Skeletal muscle tissue (tissue), 4 donors: ENCODE data around the gene CA5A. TPM values are rescaled to one million over a fixed set of nuclear protein-coding genes. Genes with fewer than 3 reads are reported as not detected.

Experiments
- H3K27ac ChIP-seq: one replicate; pipeline ENCODE4 v1.7.0; 2013; ENCODE audit warnings: mild to moderate bottlenecking, low read depth, low read length, inconsistent platforms
- H3K27me3 ChIP-seq, 3 donors: one replicate each; pipeline ENCODE4 v1.7.0; 2013; ENCODE audit warnings: low read length in 3 of 3; ENCODE audit not compliant: control insufficient read depth in 3 of 3, insufficient read depth in 3 of 3
- H3K36me3 ChIP-seq, 3 donors: one replicate each; pipeline ENCODE4 v1.7.0; 2013; ENCODE audit warnings: low read length in 3 of 3; ENCODE audit not compliant: control insufficient read depth in 3 of 3, insufficient read depth in 3 of 3
- H3K4me1 ChIP-seq, 3 donors: one replicate each; pipeline ENCODE4 v1.7.0; 2013; ENCODE audit warnings: low read length in 3 of 3, mild to moderate bottlenecking in 3 of 3; ENCODE audit not compliant: control insufficient read depth in 3 of 3, insufficient read depth in 3 of 3
- H3K4me3 ChIP-seq, 3 donors: one replicate each; pipeline ENCODE4 v1.7.0; 2013; ENCODE audit warnings: low read length in 3 of 3
- H3K9ac ChIP-seq, 3 donors: one replicate each; pipeline ENCODE4 v1.7.0; 2013; ENCODE audit warnings: low read length in 3 of 3, mild to moderate bottlenecking in 3 of 3, moderate library complexity in 2 of 3, low read depth in 1 of 3
- H3K9me3 ChIP-seq, 3 donors: one replicate each; pipeline ENCODE4 v1.7.0; 2013; ENCODE audit warnings: low read length in 3 of 3; ENCODE audit not compliant: control insufficient read depth in 3 of 3
- total RNA-seq: library from RNA; depleted of rRNA; stranded (reverse); fragments of >200 nt; gene quantifications from one replicate; pipeline ENCODE4 v1.2.3, GENCODE V29; 2014
- donor health status: Osteomylitis.

CA5A gene
- total RNA-seq, 1 donor from 2014 or later, result not detected

DNA sequence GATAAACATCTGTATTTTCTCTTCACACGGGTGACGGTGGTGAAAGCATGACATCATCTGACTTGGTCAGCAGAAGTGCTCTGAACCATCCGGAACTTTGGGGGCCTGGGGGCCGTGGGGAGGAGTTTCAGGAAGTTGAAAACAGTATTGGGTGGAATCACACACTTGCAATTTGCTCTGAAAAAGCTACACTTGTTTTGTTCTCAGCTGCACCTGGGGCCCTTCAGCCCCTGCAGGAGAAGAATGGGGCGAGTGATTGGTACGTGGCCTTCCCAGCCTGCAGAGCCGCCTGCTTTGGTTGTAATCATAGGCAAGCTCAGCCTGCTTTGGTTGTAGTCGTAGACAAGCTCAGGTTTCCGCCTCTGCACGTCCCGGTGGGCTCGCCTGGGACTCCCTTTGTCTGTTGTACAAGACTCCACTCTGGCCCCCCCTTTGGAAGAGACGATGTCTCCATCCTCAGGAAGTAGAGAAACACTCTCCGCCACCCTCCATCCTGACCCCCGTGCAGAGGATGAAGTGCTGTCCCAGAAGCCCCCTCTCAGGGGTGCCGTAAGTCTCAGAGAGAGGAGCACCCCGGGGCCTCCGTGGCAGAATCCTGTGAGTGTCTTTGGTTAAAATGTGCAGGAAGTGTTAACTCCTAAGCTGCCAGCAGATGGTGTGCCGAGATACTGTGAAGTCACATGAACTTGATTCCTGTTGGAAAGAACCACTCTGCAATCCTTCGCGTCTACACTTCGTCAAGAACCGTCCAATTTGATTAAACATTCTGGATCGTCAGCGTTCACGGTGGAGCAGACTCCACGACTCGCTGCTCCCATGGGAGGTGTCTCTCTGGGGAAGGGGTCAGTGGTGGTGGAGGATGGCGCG lies 20.3 kb upstream of the CA5A start:
- H3K4me1 ChIP-seq, result peaks cover 38 to 52% (median 47%) of the 10 kb centered on the region in 3 donors
- H3K27me3 ChIP-seq, result no peaks in the 10 kb centered on the region
- H3K4me3 ChIP-seq, result peak overlapping the region in 2 of 3 donors; percentile 0 to 15
- peak overlapping the region in 2 of 3 donors; percentile 33 to 40 for H3K9ac ChIP-seq
- H3K9me3 ChIP-seq, result no peaks in the 10 kb centered on the region
- peak overlapping the region; percentile 14 for H3K27ac ChIP-seq
- H3K36me3 ChIP-seq, result peaks cover 6 to 7% (median 6%) of the 10 kb centered on the region in 3 donors

DNA sequence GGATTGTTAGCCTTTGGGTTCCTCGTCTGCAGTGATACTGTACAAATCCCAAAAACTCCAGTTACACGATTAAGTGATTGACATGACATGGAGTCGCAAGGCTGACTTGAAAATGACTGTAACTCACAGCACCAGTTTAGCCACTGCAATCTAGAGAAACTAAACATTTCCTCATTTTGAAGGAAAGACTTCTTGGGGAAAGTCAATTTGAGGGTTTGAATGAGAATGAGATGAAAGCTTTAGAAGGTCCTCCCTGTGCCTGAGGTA lies 19.7 kb upstream of the CA5A start:
- no peaks in the 10 kb centered on the region for H3K27me3 ChIP-seq
- peak overlapping the region; percentile 14 for H3K27ac ChIP-seq
- peaks cover 6 to 7% (median 6%) of the 10 kb centered on the region in 3 donors for H3K36me3 ChIP-seq
- H3K4me3 ChIP-seq, result no peak overlapping the region
- peak overlapping the region in 2 of 3 donors; percentile 16 to 47 for H3K9ac ChIP-seq
- H3K9me3 ChIP-seq, result no peaks in the 10 kb centered on the region
- peaks cover 38 to 52% (median 47%) of the 10 kb centered on the region in 3 donors for H3K4me1 ChIP-seq

DNA sequence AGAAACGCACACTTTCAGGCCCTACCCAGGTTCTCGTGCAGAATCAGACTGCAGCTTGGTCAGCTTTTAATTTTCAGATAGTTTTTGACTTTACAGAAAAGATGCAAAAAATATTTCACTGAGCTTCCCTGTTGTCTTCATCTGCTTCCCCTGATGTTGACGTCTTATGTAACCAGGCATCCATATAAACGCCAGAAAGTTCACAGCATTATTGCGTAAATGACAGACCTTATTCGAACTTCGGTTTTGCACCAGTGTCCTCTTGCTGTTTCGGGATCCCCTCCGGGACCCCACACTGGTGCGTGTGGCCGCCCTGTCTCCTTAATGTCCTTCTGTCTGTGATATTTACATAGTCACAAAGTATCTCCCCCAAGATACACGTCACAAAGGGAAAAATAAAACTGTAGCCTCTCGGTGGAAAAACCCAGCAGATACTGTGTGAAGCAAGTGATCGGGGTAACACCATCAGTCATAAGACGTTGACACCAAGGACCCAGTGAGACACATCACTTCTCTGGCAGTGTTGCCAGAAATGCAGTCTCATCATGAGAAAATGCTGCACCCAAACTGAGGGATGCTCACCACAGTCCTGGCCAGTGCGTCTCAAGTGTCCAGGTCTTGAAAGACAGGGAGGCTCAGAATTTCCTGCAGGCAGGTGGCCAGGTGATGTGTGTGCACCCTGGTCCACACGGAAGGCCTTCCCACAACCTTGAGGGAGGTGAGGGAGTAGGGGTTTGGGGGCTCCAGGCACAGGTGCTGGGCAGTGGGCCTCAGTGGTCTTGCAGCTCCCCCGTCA lies 19.2 kb upstream of the CA5A start:
- Histone ChIP-seq H3K4me3 (no peak overlapping the region), H3K27ac (peak overlapping the region; percentile 43), H3K9me3 (no peaks in the 10 kb centered on the region), H3K9ac (peak overlapping the region in 2 of 3 donors; percentile 16 to 47), H3K36me3 (peaks cover 6 to 7% (median 6%) of the 10 kb centered on the region in 3 donors), H3K27me3 (no peaks in the 10 kb centered on the region), H3K4me1 (peaks cover 39 to 52% (median 47%) of the 10 kb centered on the region in 3 donors)

DNA sequence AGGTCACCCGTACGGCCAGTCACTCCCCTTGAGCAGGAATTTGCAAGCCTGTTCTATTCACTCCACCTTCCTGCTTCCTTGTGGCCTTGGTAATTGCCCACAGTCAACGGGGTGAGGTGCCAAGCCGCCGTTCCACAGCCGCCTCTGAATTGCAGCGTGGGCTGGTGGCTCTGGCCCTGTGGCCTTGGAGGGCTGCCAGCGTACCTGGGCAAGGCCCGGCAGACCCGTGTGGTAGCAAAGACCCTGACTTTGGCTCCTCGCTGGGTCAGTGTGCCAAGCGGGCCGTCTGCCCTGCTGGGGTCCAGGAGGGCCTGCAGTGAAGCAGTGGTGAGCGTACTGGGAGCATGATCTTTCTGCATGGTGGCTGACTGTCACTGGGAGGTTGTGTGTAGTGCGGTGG lies 18.5 kb upstream of the CA5A start:
- Histone ChIP-seq H3K4me1 (peaks cover 42 to 48% (median 47%) of the 10 kb centered on the region in 3 donors), H3K4me3 (no peak overlapping the region), H3K9me3 (no peaks in the 10 kb centered on the region), H3K9ac (peak overlapping the region; percentile 17 to 45 (median 30)), H3K27ac (peak overlapping the region; percentile 43), H3K36me3 (peaks cover 6 to 7% (median 6%) of the 10 kb centered on the region in 3 donors), H3K27me3 (no peaks in the 10 kb centered on the region)

DNA sequence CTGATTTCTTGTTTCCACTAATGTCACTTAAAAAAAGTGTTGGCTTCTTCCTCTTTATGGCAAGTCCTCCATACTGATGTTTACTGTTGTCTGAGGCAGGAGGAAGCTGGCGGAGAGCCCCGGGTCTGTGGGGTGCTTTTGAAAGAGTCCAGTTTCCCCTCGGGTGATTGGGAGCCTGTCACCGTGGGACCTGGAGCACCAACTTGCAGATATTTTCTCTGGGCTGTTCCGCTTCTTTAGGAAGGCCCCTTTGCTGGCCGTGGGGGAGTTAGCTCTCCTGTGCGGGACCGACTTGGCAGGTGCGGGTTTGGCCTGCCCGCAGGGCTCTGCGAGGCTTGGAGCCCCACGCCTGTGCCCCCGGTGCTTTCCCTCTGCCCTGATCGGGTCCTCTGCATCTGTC lies 18.0 kb upstream of the CA5A start:
- peaks cover 41 to 47% (median 47%) of the 10 kb centered on the region in 3 donors for H3K4me1 ChIP-seq

DNA sequence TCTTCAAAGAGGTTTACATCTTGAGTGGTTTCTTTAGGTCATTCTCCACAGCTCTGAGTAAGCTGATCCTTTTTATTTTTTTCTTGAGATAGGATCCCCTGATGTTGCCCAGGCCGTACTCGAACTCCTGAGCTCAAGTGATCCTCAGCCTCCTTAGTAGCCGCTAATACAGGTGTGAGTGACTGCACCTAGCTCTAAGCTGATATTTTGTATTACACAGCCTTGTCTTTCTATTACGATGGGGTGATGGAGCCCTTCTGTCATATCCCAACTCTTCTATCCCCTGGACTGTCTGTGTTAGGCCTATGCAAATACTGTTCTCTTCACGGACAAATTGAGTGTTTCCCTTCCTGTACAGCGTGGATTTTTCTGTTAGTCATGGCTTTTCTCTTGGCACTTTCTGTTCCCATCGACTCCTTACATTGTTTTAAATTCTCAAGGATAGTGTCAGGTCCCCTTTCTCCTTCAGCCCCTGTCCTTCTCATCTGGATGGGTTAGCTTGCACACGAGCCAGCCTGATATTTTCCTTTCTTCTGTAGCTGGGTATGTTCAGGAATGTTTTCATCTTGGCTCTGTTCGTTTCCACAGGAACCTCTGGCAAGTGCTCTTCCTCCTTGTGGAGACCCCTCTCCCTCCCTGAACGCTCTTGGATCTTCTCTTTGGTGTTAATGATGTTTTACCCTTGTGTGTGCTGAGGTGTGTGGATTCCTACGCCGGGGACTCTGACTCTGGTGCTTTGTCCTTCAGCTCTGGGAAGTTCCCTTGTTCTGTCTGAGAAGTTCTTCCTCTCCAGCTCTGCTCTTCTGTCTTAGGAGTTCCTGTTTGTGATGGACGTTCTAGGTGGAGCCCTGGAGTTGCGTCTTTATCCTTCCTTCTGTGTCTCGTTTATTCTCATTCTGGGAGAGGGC lies 17.2 kb upstream of the CA5A start:
- H3K9ac ChIP-seq, result peak overlapping the region in 2 of 3 donors; percentile 36 to 62
- peaks cover 39 to 47% (median 41%) of the 10 kb centered on the region in 3 donors for H3K4me1 ChIP-seq

More for the DNA sequence above, 18.0 kb upstream of the CA5A start:
- no peaks in the 10 kb centered on the region for H3K27me3 ChIP-seq
- H3K4me3 ChIP-seq, result no peak overlapping the region
- peak overlapping the region; percentile 43 for H3K27ac ChIP-seq
- peak overlapping the region; percentile 17 to 45 (median 30) for H3K9ac ChIP-seq
- H3K36me3 ChIP-seq, result peaks cover 6 to 7% (median 6%) of the 10 kb centered on the region in 3 donors
- H3K9me3 ChIP-seq, result no peaks in the 10 kb centered on the region

DNA sequence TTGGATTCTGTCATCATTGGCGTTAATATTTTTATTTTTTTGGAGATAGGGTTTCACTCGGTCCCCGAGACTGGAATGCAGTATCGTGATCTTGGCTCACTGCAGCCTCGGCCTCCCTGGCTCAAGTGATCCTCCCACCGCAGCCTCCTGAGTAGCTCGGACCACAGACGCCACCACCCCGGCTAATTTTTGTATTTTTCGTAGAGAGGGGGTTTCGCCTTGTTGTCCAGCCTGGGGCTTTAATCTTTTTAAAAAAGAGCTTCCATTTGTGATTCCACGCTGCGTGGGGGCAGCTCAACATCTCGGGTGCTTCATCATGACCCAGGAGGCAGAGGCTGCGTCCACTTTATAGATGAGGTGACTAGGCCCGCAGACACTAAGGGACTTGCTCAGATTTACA lies 16.4 kb upstream of the CA5A start:
- Histone ChIP-seq H3K9ac (peak overlapping the region in 2 of 3 donors; percentile 36 to 95), H3K27ac (no peak overlapping the region), H3K27me3 (no peaks in the 10 kb centered on the region), H3K4me1 (peaks cover 39 to 47% (median 40%) of the 10 kb centered on the region in 3 donors), H3K4me3 (peak overlapping the region in 2 of 3 donors; percentile 86 to 90), H3K9me3 (no peaks in the 10 kb centered on the region), H3K36me3 (peaks cover 6 to 7% (median 6%) of the 10 kb centered on the region in 3 donors)

More for the DNA sequence above, 17.2 kb upstream of the CA5A start:
- H3K36me3 ChIP-seq, result peaks cover 6 to 7% (median 6%) of the 10 kb centered on the region in 3 donors
- no peaks in the 10 kb centered on the region for H3K9me3 ChIP-seq
- no peaks in the 10 kb centered on the region for H3K27me3 ChIP-seq
- peak overlapping the region; percentile 43 for H3K27ac ChIP-seq
- no peak overlapping the region for H3K4me3 ChIP-seq

DNA sequence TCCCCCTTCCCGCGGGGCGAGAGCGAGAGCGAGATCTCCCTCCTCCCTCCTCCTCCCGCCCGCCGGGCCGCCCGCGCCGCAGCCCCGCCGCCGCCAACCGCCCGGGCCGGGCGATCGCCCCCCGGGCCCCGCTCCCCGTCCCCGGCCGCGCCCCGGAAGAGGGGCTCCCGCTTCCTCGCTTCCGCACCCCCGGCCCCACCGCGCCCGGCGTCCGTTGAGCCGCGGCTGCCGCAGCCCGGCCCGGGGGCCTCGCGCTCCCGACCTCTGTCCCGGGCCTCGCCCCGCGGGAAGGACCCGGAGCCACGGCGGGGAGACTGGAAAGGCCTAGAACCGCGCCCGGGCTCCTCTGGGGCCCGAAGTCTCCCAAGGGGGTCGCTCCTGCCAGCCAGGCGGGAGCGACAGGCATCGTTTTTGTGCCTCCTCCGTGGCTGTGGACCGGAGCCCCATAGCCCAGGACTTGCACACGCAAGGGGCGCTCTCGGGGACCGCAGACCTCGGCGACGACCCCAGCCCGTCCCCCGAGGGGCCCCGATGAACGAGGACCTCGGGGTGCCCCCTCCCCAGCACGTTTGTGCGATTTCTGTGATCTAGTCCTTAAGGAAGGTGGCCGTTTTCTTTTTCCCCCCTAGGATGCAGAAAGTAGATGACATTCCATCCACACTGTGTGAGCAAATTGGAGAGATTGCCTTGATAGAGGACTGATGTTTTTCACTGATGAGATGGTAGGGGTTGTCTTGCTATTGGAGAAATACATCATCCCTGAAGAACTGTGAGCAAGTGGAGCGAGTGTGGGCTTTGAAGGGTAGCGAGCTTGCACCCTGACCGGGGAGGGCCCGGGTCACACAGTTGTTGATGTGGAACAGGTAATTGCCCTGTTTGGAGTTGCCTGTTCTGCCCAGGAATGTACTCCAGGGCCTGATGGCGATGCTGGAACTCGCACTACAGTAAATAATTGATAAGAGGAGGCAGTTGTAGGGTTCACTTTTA lies 15.5 kb upstream of the CA5A start:
- Histone ChIP-seq H3K4me1 (peaks cover 35 to 45% (median 40%) of the 10 kb centered on the region in 3 donors), H3K4me3 (peak overlapping the region; percentile 86 to 97 (median 90)), H3K36me3 (peaks cover 1 to 6% (median 2%) of the 10 kb centered on the region in 3 donors), H3K9me3 (no peaks in the 10 kb centered on the region), H3K27me3 (peaks cover 0 to 3% (median 0%) of the 10 kb centered on the region in 3 donors), H3K27ac (peak overlapping the region; percentile 92), H3K9ac (peak overlapping the region; percentile 95 to 98 (median 95))
